Spleen (tissue), 7 donors: Measurements from ENCODE around the gene SKIDA1.

ENCODE experiments used
- POLR2A ChIP-seq, 3 donors: fragments of 450-650 bp; IDR thresholded peaks; one replicate each; pipeline ENCODE4 v1.5.1; 2017; ENCODE audit warnings: antibody characterized with exemption in 3 of 3, mild to moderate bottlenecking in 1 of 3
- POLR2AphosphoS5 ChIP-seq, 3 donors: sonication (generic); formaldehyde crosslinking; IDR thresholded peaks; one replicate each; pipeline ENCODE4 v1.5.1; 2017; ENCODE audit warnings: antibody characterized with exemption in 3 of 3
- TF ChIP-seq, protein P1 (sequence below), 11 experiments: fragments of 200-600 bp in 7 of 11; fragments of 450-650 bp in 4 of 11; sonication (generic) in 4 of 11; IDR thresholded peaks in 8 of 11; conservative IDR thresholded peaks in 3 of 11; 1 replicate in 7 of 11; 2 replicates in 4 of 11; pipeline versions ENCODE4 v1.4.0 to v1.8.0; 2016 to 2021; ENCODE audit warnings: antibody characterized with exemption in 11 of 11, inconsistent platforms in 4 of 11, mild to moderate bottlenecking in 1 of 11
- donor health status: DM: no; HTN: no; CAD: no; lungs with moderate emphysema.
- donor health status: DM: no; HTN: no; CAD: no.
- donor health status: DM: no; HTN: no; CAD: no.

GRCh38 chr10:21510241-21511094 is 15.0 kb downstream of the SKIDA1 start:
- TF ChIP-seq, protein P1, sequence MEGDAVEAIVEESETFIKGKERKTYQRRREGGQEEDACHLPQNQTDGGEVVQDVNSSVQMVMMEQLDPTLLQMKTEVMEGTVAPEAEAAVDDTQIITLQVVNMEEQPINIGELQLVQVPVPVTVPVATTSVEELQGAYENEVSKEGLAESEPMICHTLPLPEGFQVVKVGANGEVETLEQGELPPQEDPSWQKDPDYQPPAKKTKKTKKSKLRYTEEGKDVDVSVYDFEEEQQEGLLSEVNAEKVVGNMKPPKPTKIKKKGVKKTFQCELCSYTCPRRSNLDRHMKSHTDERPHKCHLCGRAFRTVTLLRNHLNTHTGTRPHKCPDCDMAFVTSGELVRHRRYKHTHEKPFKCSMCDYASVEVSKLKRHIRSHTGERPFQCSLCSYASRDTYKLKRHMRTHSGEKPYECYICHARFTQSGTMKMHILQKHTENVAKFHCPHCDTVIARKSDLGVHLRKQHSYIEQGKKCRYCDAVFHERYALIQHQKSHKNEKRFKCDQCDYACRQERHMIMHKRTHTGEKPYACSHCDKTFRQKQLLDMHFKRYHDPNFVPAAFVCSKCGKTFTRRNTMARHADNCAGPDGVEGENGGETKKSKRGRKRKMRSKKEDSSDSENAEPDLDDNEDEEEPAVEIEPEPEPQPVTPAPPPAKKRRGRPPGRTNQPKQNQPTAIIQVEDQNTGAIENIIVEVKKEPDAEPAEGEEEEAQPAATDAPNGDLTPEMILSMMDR (IDR thresholded peaks at IDR 0.05 in 8 of 11, conservative IDR thresholded peaks at IDR 0.05 in 3 of 11) = no peak
- no peak for TF ChIP-seq POLR2AphosphoS5 (IDR thresholded peaks at IDR 0.05)
- no peak for TF ChIP-seq POLR2A (IDR thresholded peaks at IDR 0.05)
